D721Med (cell line): ENCODE results near the gene KIAA2012.

Source experiments
- DNase-seq: peaks from one replicate; pipeline ENCODE4 v3.0.0; 2011; ENCODE audit warnings: low spot score; ENCODE audit not compliant: insufficient read length
- FAIRE-seq: peaks from 2 replicates; lab custom pipeline; 2011; peaks lifted over from hg19 to GRCh38; lab: Jason Lieb, UNC
- CTCF ChIP-seq: IDR thresholded peaks from 2 replicates; pipeline ENCODE4 v1.5.1; 2012; ENCODE audit warnings: mild to moderate bottlenecking, control low read depth; ENCODE audit not compliant: insufficient read depth; ENCODE audit errors: missing control alignments

KIAA2012 gene

GRCh38 chr2:202054679-202055078 is 18.4 kb upstream of the KIAA2012 start:
- TF ChIP-seq CTCF = no peak
- FAIRE-seq = no peak
- no peak for DNase-seq

- peak; percentile 25 for TF ChIP-seq CTCF
- no peak for DNase-seq
- FAIRE-seq = no peak
These were observed 16.4 kb upstream of the KIAA2012 start for GRCh38 chr2:202056611-202057010.

- peak; percentile 12 for TF ChIP-seq CTCF
- FAIRE-seq (no peak), DNase-seq (no peak)
These were observed 12.8 kb upstream of the KIAA2012 start for GRCh38 chr2:202060218-202060617.

- no peak for DNase-seq
- no peak for TF ChIP-seq CTCF
- FAIRE-seq = no peak
These were observed 11.4 kb upstream of the KIAA2012 start for GRCh38 chr2:202061695-202062094.

- TF ChIP-seq CTCF = no peak
- no peak for DNase-seq
- FAIRE-seq = no peak
These were observed 8.7 kb upstream of the KIAA2012 start for GRCh38 chr2:202064171-202064880.

GRCh38 chr2:202064881-202065230 is 8.2 kb upstream of the KIAA2012 start:
- FAIRE-seq (no peak), DNase-seq (no peak)
- TF ChIP-seq CTCF = no peak

GRCh38 chr2:202065876-202066275 is 7.2 kb upstream of the KIAA2012 start:
- no peak for FAIRE-seq
- no peak for DNase-seq
- TF ChIP-seq CTCF = no peak
